ENCODE data around the gene FGFR2. TPM values are rescaled to one million over a fixed set of nuclear protein-coding genes. Genes with fewer than 3 reads are reported as not detected.

The FGFR2 gene
- total RNA-seq, 6 experiments from 2014 or later = not detected

DNA sequence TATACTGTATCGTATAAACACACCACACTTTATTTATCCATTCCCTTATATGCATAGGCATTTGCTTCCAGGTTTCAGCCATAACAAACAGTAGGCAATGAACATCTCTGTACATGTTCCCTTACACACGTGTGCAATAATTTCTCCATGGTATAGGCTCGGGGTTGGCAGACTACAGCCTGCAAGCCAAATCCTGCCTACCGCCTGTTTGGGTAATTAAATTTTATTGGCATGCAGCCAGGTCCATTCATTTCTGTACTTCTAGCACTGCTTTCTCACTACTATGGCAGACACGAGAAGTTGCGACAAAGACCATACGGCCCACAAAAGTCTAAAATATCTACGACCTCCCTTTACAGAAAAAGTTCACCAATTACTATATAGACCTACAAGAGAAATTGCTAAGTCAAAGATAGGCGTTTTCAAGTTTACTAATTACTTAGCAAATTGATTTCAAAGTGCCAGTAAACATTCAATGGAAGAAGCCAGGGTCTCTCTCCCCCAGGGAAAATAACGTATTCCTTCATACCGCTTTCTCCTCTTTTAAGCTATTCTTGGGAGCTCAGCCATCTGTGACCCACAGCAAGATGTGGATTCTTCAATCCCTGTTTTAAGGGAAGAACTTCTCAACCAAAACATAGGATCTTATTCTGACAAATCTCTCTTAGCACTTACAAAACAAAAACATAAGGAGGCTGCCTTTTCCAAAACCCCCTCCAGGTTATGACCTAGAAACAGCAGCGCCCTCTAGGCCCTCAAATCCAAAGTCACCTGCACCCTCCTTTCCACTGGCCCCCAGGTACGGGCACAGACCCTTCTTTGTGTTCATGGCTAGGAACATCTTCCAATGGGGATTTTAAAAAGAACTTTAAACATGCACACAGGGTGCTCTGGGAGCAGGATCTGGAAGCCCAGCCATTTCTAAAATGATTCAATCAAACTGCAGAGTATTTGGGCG is 100.5 kb downstream of the FGFR2 start:
- no peak for DNase-seq
- no peak overlapping the region for H3K27ac Mint-ChIP-seq
- no peaks in the 10 kb centered on the region for H3K4me1 Mint-ChIP-seq (ENCODE audit: low read depth)
- peaks cover 5% of the 10 kb centered on the region; the same call in 1 of the 2 replicates for H3K27me3 Mint-ChIP-seq (ENCODE audit: insufficient read depth)
- H3K9me3 Mint-ChIP-seq = peaks cover 72% of the 10 kb centered on the region
- H3K36me3 Mint-ChIP-seq (ENCODE audit: low read depth) = peaks cover 6% of the 10 kb centered on the region; the same call in 1 of the 2 replicates
- H3K4me3 Mint-ChIP-seq = no peak overlapping the region
- TF ChIP-seq, protein P1, sequence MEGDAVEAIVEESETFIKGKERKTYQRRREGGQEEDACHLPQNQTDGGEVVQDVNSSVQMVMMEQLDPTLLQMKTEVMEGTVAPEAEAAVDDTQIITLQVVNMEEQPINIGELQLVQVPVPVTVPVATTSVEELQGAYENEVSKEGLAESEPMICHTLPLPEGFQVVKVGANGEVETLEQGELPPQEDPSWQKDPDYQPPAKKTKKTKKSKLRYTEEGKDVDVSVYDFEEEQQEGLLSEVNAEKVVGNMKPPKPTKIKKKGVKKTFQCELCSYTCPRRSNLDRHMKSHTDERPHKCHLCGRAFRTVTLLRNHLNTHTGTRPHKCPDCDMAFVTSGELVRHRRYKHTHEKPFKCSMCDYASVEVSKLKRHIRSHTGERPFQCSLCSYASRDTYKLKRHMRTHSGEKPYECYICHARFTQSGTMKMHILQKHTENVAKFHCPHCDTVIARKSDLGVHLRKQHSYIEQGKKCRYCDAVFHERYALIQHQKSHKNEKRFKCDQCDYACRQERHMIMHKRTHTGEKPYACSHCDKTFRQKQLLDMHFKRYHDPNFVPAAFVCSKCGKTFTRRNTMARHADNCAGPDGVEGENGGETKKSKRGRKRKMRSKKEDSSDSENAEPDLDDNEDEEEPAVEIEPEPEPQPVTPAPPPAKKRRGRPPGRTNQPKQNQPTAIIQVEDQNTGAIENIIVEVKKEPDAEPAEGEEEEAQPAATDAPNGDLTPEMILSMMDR (IDR thresholded peaks at IDR 0.05) = no peak

DNA sequence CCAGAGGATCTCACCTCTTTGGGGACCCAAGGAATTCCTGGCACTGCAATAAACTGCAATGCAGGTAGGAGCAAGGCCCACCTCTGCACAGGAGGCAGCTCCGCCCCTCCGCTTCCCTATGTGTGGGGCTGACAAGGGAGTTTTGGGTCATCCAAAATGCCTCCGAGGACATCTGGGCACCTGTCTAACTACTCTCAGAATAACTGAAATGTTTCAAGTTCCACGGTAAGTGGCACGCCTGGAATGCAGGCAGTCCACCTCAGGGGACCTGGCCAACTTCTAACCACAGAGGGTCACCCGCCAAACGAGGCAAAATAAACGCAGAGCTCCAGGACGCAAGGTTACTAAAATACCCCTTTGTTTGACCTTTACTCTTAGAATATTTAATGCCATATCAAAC is 102.5 kb downstream of the FGFR2 start:
- TF ChIP-seq, protein P1 (IDR thresholded peaks at IDR 0.05) = no peak

DNA sequence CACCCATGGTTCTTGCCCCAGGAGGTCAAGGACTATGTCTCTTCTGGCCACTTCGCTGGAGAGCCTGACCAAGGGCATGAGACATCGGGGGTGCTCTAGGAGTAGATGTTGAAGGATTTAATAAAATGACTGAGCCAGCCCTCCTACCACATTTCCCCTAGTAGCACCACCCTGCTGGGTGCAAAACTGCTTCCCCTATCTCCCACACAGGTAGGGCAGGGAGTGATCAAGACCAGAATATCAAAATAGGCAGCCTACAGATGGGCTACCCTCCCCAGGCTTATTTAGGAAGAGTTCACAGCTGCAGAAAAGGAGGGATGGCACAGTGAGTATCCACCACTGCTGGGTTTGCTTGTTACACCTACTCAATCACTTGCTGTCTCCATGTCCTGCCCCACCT is 103.9 kb downstream of the FGFR2 start:
- peaks cover 6% of the 10 kb centered on the region; the same call in 1 of the 2 replicates for H3K36me3 Mint-ChIP-seq (ENCODE audit: low read depth)
- no peaks in the 10 kb centered on the region for H3K4me1 Mint-ChIP-seq (ENCODE audit: low read depth)
- H3K27ac Mint-ChIP-seq = no peak overlapping the region
- TF ChIP-seq, protein P1 (IDR thresholded peaks at IDR 0.05) = no peak
- DNase-seq = no peak
- H3K27me3 Mint-ChIP-seq (ENCODE audit: insufficient read depth) = peaks cover 6% of the 10 kb centered on the region; the same call in 1 of the 2 replicates
- peaks cover 73% of the 10 kb centered on the region for H3K9me3 Mint-ChIP-seq
- no peak overlapping the region for H3K4me3 Mint-ChIP-seq

More for the DNA sequence above, 102.5 kb downstream of the FGFR2 start:
- Mint-ChIP-seq H3K4me1 (ENCODE audit: low read depth) (no peaks in the 10 kb centered on the region), H3K36me3 (ENCODE audit: low read depth) (peaks cover 6% of the 10 kb centered on the region; the same call in 1 of the 2 replicates), H3K9me3 (peaks cover 71% of the 10 kb centered on the region), H3K27ac (no peak overlapping the region), H3K27me3 (ENCODE audit: insufficient read depth) (peaks cover 7% of the 10 kb centered on the region; the same call in 1 of the 2 replicates), H3K4me3 (no peak overlapping the region)
- no peak for DNase-seq

DNA sequence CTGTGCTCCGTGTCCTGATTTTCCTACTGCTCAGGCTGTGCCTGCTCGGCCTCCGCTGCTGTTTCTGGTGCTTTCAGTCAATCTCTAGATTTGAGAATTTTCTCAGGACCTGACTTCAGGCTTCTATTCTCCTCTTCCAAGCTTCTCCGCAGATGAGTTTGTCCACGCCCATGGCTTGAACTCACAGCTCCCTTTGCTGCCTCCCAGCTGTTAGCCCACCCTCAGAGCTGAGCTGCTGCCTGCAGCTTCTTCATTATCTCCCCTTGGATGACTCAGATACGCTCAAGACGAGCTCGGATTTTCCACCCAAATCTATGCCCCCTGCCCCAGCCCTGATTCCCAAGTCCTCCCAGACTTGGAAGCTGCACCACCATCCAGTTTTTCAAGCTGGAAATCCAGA is 104.7 kb downstream of the FGFR2 start:
- peaks cover 68% of the 10 kb centered on the region for H3K9me3 Mint-ChIP-seq
- H3K4me1 Mint-ChIP-seq (ENCODE audit: low read depth) = no peaks in the 10 kb centered on the region
- TF ChIP-seq, protein P1 (IDR thresholded peaks at IDR 0.05) = no peak
- H3K27ac Mint-ChIP-seq = no peak overlapping the region
- H3K27me3 Mint-ChIP-seq (ENCODE audit: insufficient read depth) = peaks cover 6% of the 10 kb centered on the region; the same call in 1 of the 2 replicates
- H3K4me3 Mint-ChIP-seq = no peak overlapping the region
- no peak for DNase-seq
- peaks cover 6% of the 10 kb centered on the region; the same call in 1 of the 2 replicates for H3K36me3 Mint-ChIP-seq (ENCODE audit: low read depth)

DNA sequence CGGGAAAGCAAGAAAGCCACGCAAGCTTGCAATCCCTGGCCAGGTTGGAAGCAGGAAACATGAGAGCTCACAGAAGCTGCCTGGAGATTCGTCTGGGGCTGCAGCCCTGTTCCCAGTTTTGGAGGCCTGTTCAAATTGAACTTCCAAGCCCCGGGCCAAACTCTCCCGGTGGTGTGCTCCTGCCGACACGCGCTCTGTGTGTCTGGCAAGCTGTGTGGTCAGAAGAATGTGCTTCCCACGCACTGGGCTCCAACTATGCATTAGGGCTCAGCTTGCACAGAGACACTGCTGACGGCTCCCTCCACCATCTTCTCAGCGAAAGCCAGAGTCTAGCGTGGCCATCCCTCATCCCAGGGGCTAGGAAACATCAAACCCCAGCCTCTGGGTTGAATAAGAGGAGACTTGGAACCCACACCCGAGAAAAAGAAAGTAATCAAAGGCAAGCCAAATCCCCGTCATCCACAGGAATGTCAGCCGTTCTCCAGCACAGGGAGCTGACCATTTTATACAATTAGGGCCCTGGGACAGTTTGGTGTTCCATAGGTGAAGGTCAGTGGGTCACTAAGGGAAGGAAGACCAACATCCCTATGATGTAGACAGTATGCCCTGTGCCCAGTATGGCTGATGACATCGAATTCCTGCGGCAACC is 107.2 kb downstream of the FGFR2 start:
- DNase-seq = no peak
- H3K4me1 Mint-ChIP-seq (ENCODE audit: low read depth) = no peaks in the 10 kb centered on the region
- peaks cover 54% of the 10 kb centered on the region for H3K9me3 Mint-ChIP-seq
- no peak overlapping the region; the same call in 1 of the 2 replicates for H3K4me3 Mint-ChIP-seq
- TF ChIP-seq, protein P1 (IDR thresholded peaks at IDR 0.05) = no peak
- no peak overlapping the region for H3K27ac Mint-ChIP-seq
- peaks cover 6% of the 10 kb centered on the region; the same call in 1 of the 2 replicates for H3K36me3 Mint-ChIP-seq (ENCODE audit: low read depth)
- peaks cover 3% of the 10 kb centered on the region for H3K27me3 Mint-ChIP-seq (ENCODE audit: insufficient read depth)
